ENCODE results near the gene FCHSD2. TPM values are rescaled to one million over a fixed set of nuclear protein-coding genes. Genes with fewer than 3 reads are reported as not detected.
A peak's percentile ranks its signal among the peaks of the same experiment; 100 is the strongest.

The FCHSD2 gene
- polyA plus RNA-seq, 3 donors: 14.5 to 43.5 (median 16.6) TPM

GRCh38 chr11:72886619-72887018, 255.5 kb downstream of the FCHSD2 start:
- Histone ChIP-seq H3K4me1 (ENCODE audit: control insufficient read depth in 1 of 2, insufficient read depth in 2 of 2, low read length in 2 of 2) (no peaks in the 10 kb centered on the region), H2AFZ (ENCODE audit: insufficient read depth, low read depth, low read length, poor library complexity, severe bottlenecking) (no peak overlapping the region), H3K4me3 (replicated peaks in 1 of 3; ENCODE audit: low read depth in 2 of 3, low read length in 3 of 3) (no peak overlapping the region), H3K4me2 (replicated peaks; ENCODE audit: extremely low read depth, low read length, poor library complexity, severe bottlenecking) (no peak overlapping the region), H3K27me3 (ENCODE audit: control insufficient read depth in 2 of 2, insufficient read depth in 2 of 2, low read length in 2 of 2) (no peaks in the 10 kb centered on the region), H3K36me3 (replicated peaks in 1 of 2; ENCODE audit: control insufficient read depth in 1 of 2, insufficient read depth in 2 of 2, low read length in 2 of 2) (peaks cover 52 to 85% of the 10 kb centered on the region in 2 donors), H3K79me2 (ENCODE audit: insufficient read depth, low read length) (no peaks in the 10 kb centered on the region), H3K27ac (ENCODE audit: low read depth in 1 of 2, low read length in 2 of 2) (no peak overlapping the region), H4K20me1 (ENCODE audit: insufficient read depth, low read length) (no peaks in the 10 kb centered on the region), H3K9me3 (replicated peaks in 1 of 2; ENCODE audit: control insufficient read depth in 1 of 2, insufficient read depth in 1 of 2, low read length in 2 of 2) (no peaks in the 10 kb centered on the region), H3K9ac (ENCODE audit: insufficient read depth, low read length, poor library complexity, severe bottlenecking) (no peak overlapping the region)
- no peak overlapping the region for H3K4me3 Mint-ChIP-seq
- H3K27ac Mint-ChIP-seq: no peak overlapping the region
- H3K9me3 Mint-ChIP-seq: peaks cover 0 to 4% (median 0%) of the 10 kb centered on the region in 7 donors
- DNase-seq: no peak
- H3K4me1 Mint-ChIP-seq: no peaks in the 10 kb centered on the region
- peaks cover 66 to 81% of the 10 kb centered on the region in 2 donors for H3K36me3 Mint-ChIP-seq
- no peak for TF ChIP-seq CTCF (IDR thresholded peaks at IDR 0.05)
- no peaks in the 10 kb centered on the region for H3K27me3 Mint-ChIP-seq (ENCODE audit: low read depth in 3 of 3)
- intact Hi-C loops (cut with micrococcal nuclease): no loop called here

- no peak overlapping the region for H3K27ac ChIP-seq (ENCODE audit: low read depth in 1 of 2, low read length in 2 of 2)
These were observed 256.1 kb downstream of the FCHSD2 start for GRCh38 chr11:72885749-72886609.

More at GRCh38 chr11:72885749-72886609, 256.1 kb downstream of the FCHSD2 start:
- intact Hi-C loops (cut with micrococcal nuclease): no loop called here
- H3K9ac ChIP-seq (ENCODE audit: insufficient read depth, low read length, poor library complexity, severe bottlenecking): no peak overlapping the region
- peaks cover 0 to 4% (median 0%) of the 10 kb centered on the region in 7 donors for H3K9me3 Mint-ChIP-seq
- no peak overlapping the region for H3K4me3 ChIP-seq (replicated peaks in 1 of 3; ENCODE audit: low read depth in 2 of 3, low read length in 3 of 3)
- TF ChIP-seq CTCF (IDR thresholded peaks at IDR 0.05): no peak
- no peak overlapping the region for H3K4me3 Mint-ChIP-seq
- H3K4me1 Mint-ChIP-seq: no peaks in the 10 kb centered on the region
- DNase-seq: no peak
- H3K4me1 ChIP-seq (ENCODE audit: control insufficient read depth in 1 of 2, insufficient read depth in 2 of 2, low read length in 2 of 2): no peaks in the 10 kb centered on the region
- peak overlapping the region in 3 of 7 donors; percentile 16 to 64 (median 19) for H3K27ac Mint-ChIP-seq
- peaks cover 52 to 85% of the 10 kb centered on the region in 2 donors for H3K36me3 ChIP-seq (replicated peaks in 1 of 2; ENCODE audit: control insufficient read depth in 1 of 2, insufficient read depth in 2 of 2, low read length in 2 of 2)
- WGBS (ENCODE audit: insufficient coverage): 100% methylated on average over 1 of the region's 3 CpGs
- no peaks in the 10 kb centered on the region for H3K27me3 Mint-ChIP-seq (ENCODE audit: low read depth in 3 of 3)
- H3K36me3 Mint-ChIP-seq: peaks cover 72 to 88% of the 10 kb centered on the region in 2 donors
- H3K9me3 ChIP-seq (replicated peaks in 1 of 2; ENCODE audit: control insufficient read depth in 1 of 2, insufficient read depth in 1 of 2, low read length in 2 of 2): no peaks in the 10 kb centered on the region
- H2AFZ ChIP-seq (ENCODE audit: insufficient read depth, low read depth, low read length, poor library complexity, severe bottlenecking): no peak overlapping the region
- no peaks in the 10 kb centered on the region for H3K79me2 ChIP-seq (ENCODE audit: insufficient read depth, low read length)
- H3K27me3 ChIP-seq (ENCODE audit: control insufficient read depth in 2 of 2, insufficient read depth in 2 of 2, low read length in 2 of 2): no peaks in the 10 kb centered on the region
- H3K4me2 ChIP-seq (replicated peaks; ENCODE audit: extremely low read depth, low read length, poor library complexity, severe bottlenecking): no peak overlapping the region
- H4K20me1 ChIP-seq (ENCODE audit: insufficient read depth, low read length): no peaks in the 10 kb centered on the region

Measured in CD14-positive monocyte (primary cell).